IMR-90 (cell line): ENCODE measurements around the gene SIX2. TPM values are rescaled to one million over a fixed set of nuclear protein-coding genes. Genes with fewer than 3 reads are reported as not detected.

ENCODE experiments used
- ATAC-seq: fragments of 200-7000 bp; cut with Tn5 transposase; 2 replicates; pipeline ENCODE4 v1.9.1; 2020; ENCODE audit warnings: low read depth, mild to moderate bottlenecking, moderate library complexity
- BruUV-seq: library from RNA; stranded (reverse); fragments of 400-500 nt; replicated peaks from 2 replicates; lab custom pipeline; 2021; lab: Mats Ljungman, UMichigan
- CTCF ChIA-PET: fragments of 300-600 bp; formaldehyde crosslinking; extraction: SDS; loops from one replicate; lab custom pipeline; 2021; ENCODE audit warnings: antibody characterized with exemption; lab: Yijun Ruan, JAX
- POLR2A ChIA-PET: fragments of 300-600 bp; sonication (Branson Sonifier 250); formaldehyde crosslinking; loops from one replicate; lab custom pipeline; 2022; ENCODE audit warnings: antibody characterized with exemption; ENCODE audit not compliant: unreplicated experiment; lab: Charles Lee
- DNase-seq: peaks from one replicate; pipeline ENCODE4 v3.0.0; 2013
- H2AFZ ChIP-seq: replicated peaks from 2 replicates; pipeline ENCODE3; 2013; ENCODE audit warnings: low read length, mild to moderate bottlenecking; ENCODE audit not compliant: poor library complexity
- H2AK5ac ChIP-seq: 2 replicates; pipeline ENCODE4 v1.6.1; 2013; ENCODE audit warnings: low read depth, low read length, inconsistent platforms
- H2AK9ac ChIP-seq: replicated peaks from 2 replicates; pipeline ENCODE3; 2013; ENCODE audit warnings: mild to moderate bottlenecking, low read depth, low read length, moderate library complexity; ENCODE audit not compliant: poor library complexity
- H2BK120ac ChIP-seq: 2 replicates; pipeline ENCODE4 v1.6.1; 2013; ENCODE audit warnings: low read depth, low read length, inconsistent platforms
- H2BK15ac ChIP-seq: 3 replicates; pipeline ENCODE4 v1.6.1; 2013; ENCODE audit warnings: low read depth, low read length, inconsistent platforms
- H2BK20ac ChIP-seq: 2 replicates; pipeline ENCODE4 v1.6.1; 2013; ENCODE audit warnings: low read depth, mild to moderate bottlenecking, inconsistent platforms, low read length, moderate library complexity
- H2BK5ac ChIP-seq: 2 replicates; pipeline ENCODE4 v1.6.1; 2013; ENCODE audit warnings: mild to moderate bottlenecking, low read depth, low read length, inconsistent platforms; ENCODE audit not compliant: poor library complexity, severe bottlenecking
- H3K14ac ChIP-seq: replicated peaks from 2 replicates; pipeline ENCODE4 v1.6.1; 2013; ENCODE audit warnings: low read depth, low read length, inconsistent platforms
- H3K18ac ChIP-seq: 2 replicates; pipeline ENCODE4 v1.6.1; 2013; ENCODE audit warnings: low read depth, low read length, control low read depth
- H3K23ac ChIP-seq: 2 replicates; pipeline ENCODE4 v1.6.1; 2013; ENCODE audit warnings: low read depth, low read length, inconsistent platforms
- H3K27ac ChIP-seq: 2 replicates; pipeline ENCODE4 v1.5.1; 2013; ENCODE audit warnings: mild to moderate bottlenecking, control low read depth, low read length; ENCODE audit not compliant: insufficient read depth
- H3K27me3 ChIP-seq: 2 replicates; pipeline ENCODE4 v1.6.1; 2013; ENCODE audit warnings: low read length; ENCODE audit not compliant: control insufficient read depth, insufficient read depth
- H3K36me3 ChIP-seq: 2 replicates; pipeline ENCODE4 v1.6.1; 2013; ENCODE audit warnings: low read length, mixed read lengths; ENCODE audit not compliant: control insufficient read depth, insufficient read depth
- H3K4ac ChIP-seq: 2 replicates; pipeline ENCODE4 v1.6.1; 2013; ENCODE audit warnings: low read depth, low read length, inconsistent platforms
- H3K4me1 ChIP-seq: 2 replicates; pipeline ENCODE4 v1.6.1; 2013; ENCODE audit warnings: low read length, mixed read lengths; ENCODE audit not compliant: control insufficient read depth, insufficient read depth
- H3K4me2 ChIP-seq: 2 replicates; pipeline ENCODE4 v1.6.1; 2013; ENCODE audit warnings: low read depth, mild to moderate bottlenecking, control low read depth, low read length, moderate library complexity
- H3K4me3 ChIP-seq: 2 replicates; pipeline ENCODE4 v1.5.1; 2013; ENCODE audit warnings: low read depth, mild to moderate bottlenecking, control low read depth, low read length, moderate library complexity; ENCODE audit not compliant: insufficient read depth
- H3K56ac ChIP-seq: 2 replicates; pipeline ENCODE4 v1.6.1; 2013; ENCODE audit warnings: low read length, inconsistent platforms; ENCODE audit not compliant: insufficient read depth; ENCODE audit errors: extremely low read depth
- H3K79me1 ChIP-seq, 2 experiments: 2 replicates each; pipeline ENCODE4 v1.6.1; 2013; ENCODE audit warnings: low read length in 2 of 2, inconsistent platforms in 1 of 2, low read depth in 1 of 2
- H3K9ac ChIP-seq: 2 replicates; pipeline ENCODE4 v1.6.1; 2013; ENCODE audit warnings: low read depth, low read length, control low read depth
- H3K9me1 ChIP-seq: 2 replicates; pipeline ENCODE4 v1.6.1; 2013; ENCODE audit warnings: low read length, inconsistent platforms; ENCODE audit not compliant: insufficient read depth
- H3K9me3 ChIP-seq: 2 replicates; pipeline ENCODE4 v1.6.1; 2013; ENCODE audit warnings: low read length; ENCODE audit not compliant: control insufficient read depth, insufficient read depth
- H4K20me1 ChIP-seq: 2 replicates; pipeline ENCODE4 v1.6.1; 2013; ENCODE audit warnings: low read length, inconsistent platforms; ENCODE audit not compliant: insufficient read depth
- H4K5ac ChIP-seq: 2 replicates; pipeline ENCODE4 v1.6.1; 2013; ENCODE audit warnings: mild to moderate bottlenecking, low read depth, low read length, control low read depth
- H4K8ac ChIP-seq, 2 experiments: 2 replicates each; pipeline ENCODE4 v1.6.1; 2013; ENCODE audit warnings: low read depth in 2 of 2, low read length in 2 of 2, control low read depth in 1 of 2, inconsistent platforms in 1 of 2
- H4K91ac ChIP-seq: 2 replicates; pipeline ENCODE4 v1.6.1; 2013; ENCODE audit warnings: low read depth, low read length, inconsistent platforms; ENCODE audit not compliant: insufficient read depth
- BHLHE40 ChIP-seq: fragments of 150-350 bp; IDR thresholded peaks from 2 replicates; pipeline ENCODE4 v1.6.1; 2016; ENCODE audit warnings: mild to moderate bottlenecking, low read depth, low read length
- CEBPB ChIP-seq: IDR thresholded peaks from 2 replicates; pipeline ENCODE4 v1.6.1; 2012; ENCODE audit warnings: low read depth, low read length, improper control_type of control experiment
- CHD1 ChIP-seq: IDR thresholded peaks from 2 replicates; pipeline ENCODE4 v1.6.1; 2012; ENCODE audit warnings: low read depth, low read length, improper control_type of control experiment
- CTCF ChIP-seq: conservative IDR thresholded peaks from 2 replicates; pipeline ENCODE4 v1.5.1; 2012; ENCODE audit warnings: mild to moderate bottlenecking, low read depth, low read length, improper control_type of control experiment
- ELK1 ChIP-seq: fragments of 150-350 bp; IDR thresholded peaks from 2 replicates; pipeline ENCODE4 v1.6.1; 2016; ENCODE audit warnings: low read depth, mild to moderate bottlenecking, low read length, moderate library complexity, borderline replicate concordance
- FOS ChIP-seq: fragments of 150-350 bp; IDR thresholded peaks from 2 replicates; pipeline ENCODE4 v1.6.1; 2016; ENCODE audit warnings: low read depth, low read length
- MAFK ChIP-seq: IDR thresholded peaks from 2 replicates; pipeline ENCODE4 v1.6.1; 2012; ENCODE audit warnings: low read depth, low read length, improper control_type of control experiment
- MAZ ChIP-seq: IDR thresholded peaks from 2 replicates; pipeline ENCODE4 v1.6.1; 2012; ENCODE audit warnings: low read depth, mild to moderate bottlenecking, low read length, improper control_type of control experiment, moderate library complexity, borderline replicate concordance
- MXI1 ChIP-seq: IDR thresholded peaks from 2 replicates; pipeline ENCODE4 v1.6.1; 2012; ENCODE audit warnings: low read depth, mild to moderate bottlenecking, low read length, moderate library complexity, borderline replicate concordance
- POLR2A ChIP-seq: IDR thresholded peaks from 2 replicates; pipeline ENCODE4 v1.6.1; 2012; ENCODE audit warnings: mild to moderate bottlenecking, low read depth, low read length
- RCOR1 ChIP-seq: IDR thresholded peaks from 2 replicates; pipeline ENCODE4 v1.6.1; 2012; ENCODE audit warnings: mild to moderate bottlenecking, low read length, improper control_type of control experiment; ENCODE audit not compliant: insufficient replicate concordance
- RFX5 ChIP-seq: IDR thresholded peaks from 2 replicates; pipeline ENCODE4 v1.8.0; 2012; ENCODE audit warnings: low read depth, mild to moderate bottlenecking, low read length, moderate library complexity
- SMC3 ChIP-seq: fragments of 150-350 bp; IDR thresholded peaks from 2 replicates; pipeline ENCODE4 v1.6.1; 2016; ENCODE audit warnings: low read depth, mild to moderate bottlenecking, antibody characterized with exemption, low read length, moderate library complexity
- USF2 ChIP-seq: fragments of 150-350 bp; IDR thresholded peaks from 2 replicates; pipeline ENCODE4 v1.6.1; 2017; ENCODE audit warnings: mild to moderate bottlenecking, antibody characterized with exemption, low read length, low read depth
- WGBS, 2 experiments: methylation state at CpG; one replicate each; pipeline versions ENCODE4 v1.1.5 to v1.1.7; 2013; ENCODE audit warnings: missing lambda C conversion rate in 2 of 2; ENCODE audit not compliant: insufficient read length in 1 of 2; ENCODE audit errors: extremely low coverage in 2 of 2; 5-methylcytosine and 5-hydroxymethylcytosine counted together
- dilution Hi-C: fragments of 300-500 bp; cut with HindIII; formaldehyde crosslinking; loops from one replicate; pipeline ENCODE4 v1.14.3; 2018; ENCODE audit warnings: low sequenced_read_pairs; ENCODE audit not compliant: unreplicated experiment
- in situ Hi-C: fragments of 300-500 bp; cut with MboI; formaldehyde crosslinking; loops from 3 replicates; pipeline ENCODE4 v1.14.3; 2019; ENCODE audit warnings: low sequenced_read_pairs, inconsistent platforms, mixed read lengths
- intact Hi-C: fragments of 100-400 bp; cut with micrococcal nuclease; formaldehyde crosslinking; loops from 2 replicates; pipeline ENCODE4 v1.10.0; 2022
- polyA plus RNA-seq, 3 experiments: library from polyadenylated mRNA; depleted of rRNA; stranded (reverse); fragments of >200 nt; gene quantifications; 2 replicates each; pipeline ENCODE4 v1.2.3, GENCODE V29; 2012; ENCODE audit warnings: low replicate concordance in 1 of 3
- total RNA-seq: library from RNA; depleted of rRNA; stranded (reverse); fragments of >200 nt; gene quantifications from 2 replicates; pipeline ENCODE4 v1.2.3, GENCODE V29; 2012

Gene SIX2
- total and polyA plus RNA-seq, 2 of the 4 experiments (the other 2 are of a cell fraction) = not detected

- H3K79me1 ChIP-seq = no peaks in the 10 kb centered on the region
- DNase-seq (no peak), ATAC-seq (no peak)
- no peak overlapping the region for H3K18ac ChIP-seq
- no peak overlapping the region for H4K91ac ChIP-seq
- no peak overlapping the region for H3K27ac ChIP-seq
- no peak overlapping the region for H3K4me3 ChIP-seq
- ChIA-PET POLR2A (no interaction called here), CTCF (interaction anchor here (0.5 kb wide), 1 partner anchor 594 kb away, joined by 3 read pairs; no protein-coding TSS in a partner anchor)
- H4K20me1 ChIP-seq = no peaks in the 10 kb centered on the region; the same call in 1 of the 2 replicates
- no peak overlapping the region for H2BK5ac ChIP-seq
- intact Hi-C loops (no loop called here), dilution Hi-C loops (no loop called here), in situ Hi-C loops (no loop called here)
- H2AK5ac ChIP-seq = no peak overlapping the region
- peaks cover 13% of the 10 kb centered on the region; the same call in 1 of the 2 replicates for H3K9me3 ChIP-seq
- H4K8ac ChIP-seq = no peak overlapping the region
- no peak overlapping the region for H2BK120ac ChIP-seq
- no peak overlapping the region for H3K9ac ChIP-seq
- peak overlapping the region; percentile 51 for H2AFZ ChIP-seq
- no peak overlapping the region for H3K14ac ChIP-seq
- no peak overlapping the region for H2BK20ac ChIP-seq
- no peak overlapping the region for H2BK15ac ChIP-seq
- WGBS, 2 experiments = 18% methylated on average over 11 of the region's 37 CpGs; no CpG with 5 or more reads in 1 of the 2 experiments
- no peak overlapping the region for H3K23ac ChIP-seq
- peaks cover 96% of the 10 kb centered on the region for H3K27me3 ChIP-seq
- H3K36me3 ChIP-seq = no peaks in the 10 kb centered on the region
- no TSS peak for BruUV-seq
- H3K4ac ChIP-seq = no peak overlapping the region
- no peak overlapping the region for H3K56ac ChIP-seq
- 0 out of 2 replicates have a peak, but pooled peaks cover 2% of the 10 kb centered on the region for H3K9me1 ChIP-seq
- no peak for TF ChIP-seq FOS
- TF ChIP-seq ELK1 = no peak
- TF ChIP-seq SMC3 = no peak
- TF ChIP-seq MAFK = no peak
- TF ChIP-seq BHLHE40 = no peak
- TF ChIP-seq RFX5 = no peak
- TF ChIP-seq CEBPB = no peak
- no peak for TF ChIP-seq CTCF
- TF ChIP-seq MXI1 = no peak
- TF ChIP-seq RCOR1 = no peak
- no peak for TF ChIP-seq USF2
- no peak for TF ChIP-seq MAZ
- TF ChIP-seq POLR2A = no peak
- no peak for TF ChIP-seq CHD1
- no peak overlapping the region for H3K4me2 ChIP-seq
- no peak overlapping the region for H4K5ac ChIP-seq
- H3K4me1 ChIP-seq = peaks cover 6% of the 10 kb centered on the region; the same call in 1 of the 2 replicates
- H2AK9ac ChIP-seq = no peak overlapping the region
Observed at GRCh38 chr2:45006041-45006941, 3.0 kb downstream of the SIX2 start.
